Psoas muscle (tissue), 8 donors: Measurements from ENCODE around the gene GRIK5. TPM values are rescaled to one million over a fixed set of nuclear protein-coding genes. Genes with fewer than 3 reads are reported as not detected.

Source experiments
- ATAC-seq, 4 donors: fragments of 200-7000 bp; cut with Tn5 transposase; one replicate each; pipeline ENCODE4 v1.9.1; 2020; ENCODE audit warnings: moderate library complexity in 3 of 4, mild to moderate bottlenecking in 2 of 4
- DNase-seq, 2 donors: peaks; one replicate each; pipeline ENCODE4 v3.0.0-alpha.2; 2020
- H3K27ac ChIP-seq: fragments of 200-600 bp; one replicate; pipeline ENCODE4 v1.8.0; 2022
- H3K27me3 ChIP-seq, 3 donors: fragments of 200-600 bp in 1 of 3; one replicate each; pipeline versions ENCODE4 v1.6.1 to v1.8.0; 2013 to 2022; ENCODE audit warnings: low read length in 2 of 3, mild to moderate bottlenecking in 2 of 3, moderate library complexity in 1 of 3; ENCODE audit not compliant: insufficient read depth in 3 of 3
- H3K36me3 ChIP-seq, 2 donors: fragments of 200-600 bp in 1 of 2; one replicate each; pipeline versions ENCODE4 v1.6.1 to v1.8.0; 2013 to 2022; ENCODE audit warnings: low read depth in 1 of 2, mild to moderate bottlenecking in 1 of 2, moderate library complexity in 1 of 2; ENCODE audit not compliant: insufficient read depth in 1 of 2
- H3K4me1 ChIP-seq: fragments of 200-600 bp; one replicate; pipeline ENCODE4 v1.8.0; 2022
- H3K4me3 ChIP-seq: fragments of 200-600 bp; one replicate; pipeline ENCODE4 v1.8.0; 2022; ENCODE audit warnings: mild to moderate bottlenecking
- H3K9me3 ChIP-seq: fragments of 200-600 bp; one replicate; pipeline ENCODE4 v1.8.0; 2022
- CTCF ChIP-seq: fragments of 200-600 bp; IDR thresholded peaks from one replicate; pipeline ENCODE4 v1.8.0; 2022; ENCODE audit warnings: antibody characterized with exemption
- WGBS, 3 donors: extraction: QIAGEN DNeasy Blood & Tissue Kit; methylation state at CpG; one replicate each; pipeline versions ENCODE4 v1.1.6 to v1.1.7; 2013; 5-methylcytosine and 5-hydroxymethylcytosine counted together
- intact Hi-C, 2 donors: fragments of 100-400 bp; cut with DNase I; formaldehyde crosslinking; loops; one replicate each; pipeline versions ENCODE4 v1.11.0 to v1.14.2; 2022
- polyA plus RNA-seq, 3 donors: library from polyadenylated mRNA; stranded (reverse); fragments of 200-250 nt; gene quantifications; one replicate each; pipeline ENCODE4 v1.2.3, GENCODE V29; 2013
- total RNA-seq, 4 donors: library from RNA; stranded (reverse); fragmentation: NEBNext Ultra II Directional in 2 of 4; extraction: Animal tissue kit (Norgen Biotek cat#: 25700) in 2 of 4; gene quantifications; one replicate each; pipeline versions ENCODE4 v1.2.1 to v1.2.4, GENCODE V29; 2021 to 2023
- donor health status: healthy with polysubstance abuse.
- donor health status: DM: no; HTN: no; CAD: no; lungs with moderate emphysema.
- donor health status: Bipolar disorder and iron deficiency.
- donor health status: healthy.
- donor health status: DM: yes; HTN: yes; CAD: no.
- donor health status: DM: no; HTN: no; CAD: no.
- donor health status: DM: no; HTN: no; CAD: no.
- donor health status: DM: yes; HTN: yes; CAD: no.

GRIK5 gene
- total and polyA plus RNA-seq, 7 donors: 0.26 to 0.88 (median 0.45) TPM

- DNase-seq (no peak), ATAC-seq (no peak)
- 3 to 7% (median 3%) methylated on average over 14 of the region's 14 CpGs for WGBS, 3 donors
- TF ChIP-seq CTCF: no peak
- no peaks in the 10 kb centered on the region for H3K9me3 ChIP-seq
- no peaks in the 10 kb centered on the region for H3K36me3 ChIP-seq
- H3K4me1 ChIP-seq: no peaks in the 10 kb centered on the region
- H3K4me3 ChIP-seq: no peak overlapping the region
- intact Hi-C loops: loop anchor here in 1 of 2 donors (5.0 kb wide), 1 partner anchor 39 kb away; no protein-coding TSS in a partner anchor
- H3K27me3 ChIP-seq: peaks cover 0 to 90% (median 40%) of the 10 kb centered on the region in 3 donors
- H3K27ac ChIP-seq: no peak overlapping the region
Observed at GRCh38 chr19:41997851-41998229, 72.2 kb downstream of the GRIK5 start.

GRCh38 chr19:41997121-41997850 is 72.7 kb downstream of the GRIK5 start:
- 0 to 2% (median 1%) methylated on average over 26 to 35 of the region's 35 CpGs for WGBS, 3 donors
- DNase-seq (peak in 1 of 2 donors; percentile 37), ATAC-seq (peak in 3 of 4 donors; percentile 48 to 65 (median 53))
- Histone ChIP-seq H3K4me1 (no peaks in the 10 kb centered on the region), H3K9me3 (no peaks in the 10 kb centered on the region), H3K4me3 (no peak overlapping the region), H3K27ac (no peak overlapping the region), H3K36me3 (no peaks in the 10 kb centered on the region), H3K27me3 (peaks cover 0 to 90% (median 42%) of the 10 kb centered on the region in 3 donors)
- no peak for TF ChIP-seq CTCF
- intact Hi-C loops: loop anchor here in 1 of 2 donors (5.0 kb wide), 1 partner anchor 40 kb away; no protein-coding TSS in a partner anchor

- DNase-seq (no peak), ATAC-seq (no peak)
- WGBS, 3 donors: 32 to 37% (median 36%) methylated on average over 12 of the region's 12 CpGs
- H3K4me1 ChIP-seq: no peaks in the 10 kb centered on the region
- no peak for TF ChIP-seq CTCF
- peaks cover 0 to 86% (median 41%) of the 10 kb centered on the region in 3 donors for H3K27me3 ChIP-seq
- H3K9me3 ChIP-seq: no peaks in the 10 kb centered on the region
- no peak overlapping the region for H3K27ac ChIP-seq
- no peak overlapping the region for H3K4me3 ChIP-seq
- no peaks in the 10 kb centered on the region for H3K36me3 ChIP-seq
- intact Hi-C loops: loop anchor here in 1 of 2 donors (5.0 kb wide), 1 partner anchor 41 kb away; no protein-coding TSS in a partner anchor
Observed at GRCh38 chr19:41995959-41996797, 73.8 kb downstream of the GRIK5 start.

- DNase-seq (no peak), ATAC-seq (no peak)
- intact Hi-C loops: loop anchor here in 1 of 2 donors (5.0 kb wide), 1 partner anchor 42 kb away; no protein-coding TSS in a partner anchor
- TF ChIP-seq CTCF: no peak
- H3K4me1 ChIP-seq: no peaks in the 10 kb centered on the region
- no peak overlapping the region for H3K4me3 ChIP-seq
- H3K27me3 ChIP-seq: peaks cover 0 to 83% (median 42%) of the 10 kb centered on the region in 3 donors
- no peaks in the 10 kb centered on the region for H3K9me3 ChIP-seq
- WGBS, 3 donors: 81 to 85% (median 82%) methylated on average over 19 of the region's 19 CpGs
- H3K27ac ChIP-seq: no peak overlapping the region
- H3K36me3 ChIP-seq: no peaks in the 10 kb centered on the region
Observed at GRCh38 chr19:41994994-41995958, 74.7 kb downstream of the GRIK5 start.
